ENCODE results near the gene GLT8D2. TPM values are rescaled to one million over a fixed set of nuclear protein-coding genes. Genes with fewer than 3 reads are reported as not detected.
"Not testable (repeated sequence)": the region's sequence is repeated elsewhere in the genome, so short reads cannot be mapped to it uniquely, and the experiment has no call there.

Gene GLT8D2
- total RNA-seq, 2 experiments from 2014 or later: not detected

DNA sequence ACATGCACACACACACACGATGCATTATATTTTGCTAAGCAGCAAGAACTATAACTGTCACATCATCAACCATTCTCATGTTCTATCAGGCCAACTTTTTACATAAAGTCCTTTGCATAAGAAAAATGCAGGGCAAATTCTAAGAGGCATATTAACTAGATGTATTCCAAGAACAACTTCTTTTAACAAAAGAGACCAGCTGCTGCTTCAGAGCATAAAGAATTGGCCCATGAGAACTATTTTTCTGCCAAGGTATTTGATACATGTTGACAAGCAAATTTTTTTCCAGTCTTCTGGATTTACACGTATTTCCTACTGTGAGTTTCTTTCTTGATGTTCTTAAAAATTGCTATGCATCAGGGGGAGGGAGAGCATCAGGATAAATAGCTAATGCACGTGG is 27.2 kb downstream of the GLT8D2 start:
- Mint-ChIP-seq H3K36me3 (no peaks in the 10 kb centered on the region), H3K4me1 (ENCODE audit: low read depth) (no peaks in the 10 kb centered on the region), H3K9me3 (no peaks in the 10 kb centered on the region), H3K27ac (no peak overlapping the region), H3K27me3 (peaks cover 20% of the 10 kb centered on the region), H3K4me3 (no peak overlapping the region)
- intact Hi-C loops (cut with micrococcal nuclease): no loop called here
- ChIA-PET POLR2A (no interaction called here), CTCF (interaction anchor here (1.2 kb wide), 1 partner anchor 12 kb away, joined by 4 read pairs; no protein-coding TSS in a partner anchor)
- no peak for DNase-seq

DNA sequence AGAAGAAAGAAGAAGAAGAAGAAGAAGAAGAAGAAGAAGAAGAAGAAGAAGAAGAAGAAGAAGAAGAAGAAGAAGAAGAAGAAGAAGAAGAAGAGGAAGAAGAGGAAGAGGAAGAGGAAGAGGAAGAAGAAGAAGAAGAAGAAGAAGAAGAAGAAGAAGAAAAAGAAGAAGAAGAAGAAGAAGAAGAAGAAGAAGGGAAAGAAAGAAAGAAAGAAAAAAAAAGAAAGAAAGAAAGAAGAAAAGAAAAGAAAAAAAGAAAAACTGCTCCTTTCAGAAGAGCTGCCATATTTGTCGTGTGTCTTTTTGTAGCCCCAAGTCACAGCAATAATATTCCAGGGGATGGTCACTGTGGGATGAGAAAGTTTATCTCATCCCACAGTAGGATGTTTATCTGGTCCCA is 28.1 kb downstream of the GLT8D2 start:
- H3K4me1 Mint-ChIP-seq (ENCODE audit: low read depth); CTCF ChIA-PET; H3K9me3 Mint-ChIP-seq; POLR2A ChIA-PET; H3K36me3 Mint-ChIP-seq; H3K4me3 Mint-ChIP-seq; intact Hi-C loops (cut with micrococcal nuclease); H3K27ac Mint-ChIP-seq; DNase-seq: not testable (repeated sequence)
- H3K27me3 Mint-ChIP-seq: peaks cover 20% of the 10 kb centered on the region

DNA sequence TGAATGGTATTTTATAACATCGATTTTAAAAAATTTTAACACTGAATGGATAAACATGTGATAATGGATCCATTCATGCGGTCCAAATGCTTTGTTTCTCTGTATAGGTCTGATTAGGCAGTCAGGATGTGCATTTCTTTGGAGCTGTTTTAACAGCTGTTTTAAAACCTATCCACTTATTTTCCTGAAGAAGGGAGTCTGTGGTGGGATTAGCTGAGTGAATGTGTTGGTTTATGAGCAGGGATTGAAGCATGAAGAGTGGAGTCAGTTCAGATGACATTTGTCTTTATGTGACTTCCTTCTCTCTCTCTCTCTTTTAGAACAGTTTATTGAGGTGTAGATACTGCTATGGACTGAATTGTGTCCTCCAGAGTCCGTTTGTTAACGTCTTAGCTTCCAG is 37.7 kb downstream of the GLT8D2 start:
- intact Hi-C loops (cut with micrococcal nuclease): no loop called here
- Mint-ChIP-seq H3K36me3 (peaks cover 2% of the 10 kb centered on the region), H3K27me3 (peaks cover 4% of the 10 kb centered on the region), H3K27ac (no peak overlapping the region), H3K4me3 (no peak overlapping the region), H3K9me3 (no peaks in the 10 kb centered on the region), H3K4me1 (ENCODE audit: low read depth) (no peaks in the 10 kb centered on the region)
- no peak for DNase-seq
- ChIA-PET POLR2A (no interaction called here), CTCF (no interaction called here)

DNA sequence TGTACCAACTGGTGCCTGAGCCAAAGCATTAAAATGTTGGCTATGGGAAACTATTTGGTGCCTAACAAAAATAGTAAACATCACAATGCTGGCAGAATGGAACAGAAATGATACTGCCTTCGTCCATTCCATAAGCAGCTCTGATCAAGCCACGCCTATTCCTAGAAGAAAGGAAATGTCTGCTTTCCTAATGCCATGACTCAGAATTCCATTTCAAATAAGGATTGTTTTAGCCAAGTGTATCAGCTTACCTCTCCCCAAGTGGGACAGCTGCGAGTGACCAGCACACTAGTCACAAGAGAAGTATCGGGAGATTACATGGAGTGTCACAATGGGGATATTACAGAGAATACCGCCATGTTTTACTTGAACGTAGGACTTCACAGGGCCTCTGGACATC is 38.7 kb downstream of the GLT8D2 start:
- no peak for DNase-seq
- intact Hi-C loops (cut with micrococcal nuclease): no loop called here
- H3K27ac Mint-ChIP-seq: no peak overlapping the region
- POLR2A ChIA-PET: no interaction called here
- H3K9me3 Mint-ChIP-seq: no peaks in the 10 kb centered on the region
- no peak overlapping the region for H3K4me3 Mint-ChIP-seq
- peaks cover 4% of the 10 kb centered on the region for H3K27me3 Mint-ChIP-seq
- CTCF ChIA-PET: no interaction called here
- no peaks in the 10 kb centered on the region for H3K4me1 Mint-ChIP-seq (ENCODE audit: low read depth)
- peaks cover 2% of the 10 kb centered on the region for H3K36me3 Mint-ChIP-seq

DNA sequence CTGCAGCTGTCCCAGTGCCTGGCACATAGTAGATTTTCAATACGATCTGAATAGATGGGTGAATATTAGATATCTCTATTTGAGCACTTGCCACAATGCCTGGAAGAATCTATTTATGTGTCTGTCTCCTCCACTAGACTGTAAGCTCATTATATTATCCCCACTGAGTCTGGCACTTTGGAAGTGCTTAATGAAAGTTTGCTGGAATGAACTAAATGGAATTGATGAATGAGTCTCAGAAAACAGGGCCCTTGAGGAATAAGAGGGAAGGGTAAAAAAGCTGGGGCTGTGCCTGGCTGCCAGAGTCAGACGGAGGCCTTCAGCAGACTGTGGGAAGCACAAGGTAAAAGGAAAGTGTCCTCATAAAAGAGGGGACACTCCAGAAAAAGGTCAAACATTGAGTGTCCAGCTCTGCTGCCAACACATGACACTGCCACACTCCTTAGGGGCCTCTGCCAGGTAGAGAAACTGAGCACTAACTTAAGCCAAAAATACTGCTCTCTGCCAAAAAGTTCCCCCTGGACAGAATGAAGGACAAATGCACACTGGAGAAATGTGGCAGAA is 39.3 kb downstream of the GLT8D2 start:
- CTCF ChIA-PET: interaction anchor here (1.0 kb wide), 1 partner anchor 13 kb away, joined by 3 read pairs; no protein-coding TSS in a partner anchor
- H3K4me1 Mint-ChIP-seq (ENCODE audit: low read depth): no peaks in the 10 kb centered on the region
- intact Hi-C loops (cut with micrococcal nuclease): no loop called here

DNA sequence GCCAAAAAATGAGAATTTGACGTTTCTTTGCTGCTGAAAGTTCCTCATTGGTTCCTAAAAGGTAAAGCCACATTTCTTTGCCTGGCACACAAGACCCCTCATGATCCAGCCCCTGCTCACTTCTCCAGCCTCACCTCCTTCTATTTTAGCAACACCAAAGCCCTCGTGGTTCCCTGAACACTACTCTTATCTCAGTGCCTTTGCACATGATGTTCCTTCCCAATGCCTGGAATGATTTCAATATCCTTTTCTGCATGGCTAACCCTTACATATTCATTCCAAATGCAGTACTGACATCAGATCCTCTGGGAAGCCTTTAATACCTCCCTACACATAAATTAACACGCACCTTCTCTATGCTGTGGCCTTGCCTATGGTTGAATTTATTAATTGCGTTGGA is 39.9 kb downstream of the GLT8D2 start:
- intact Hi-C loops (cut with micrococcal nuclease): no loop called here
- H3K27me3 Mint-ChIP-seq: peaks cover 6% of the 10 kb centered on the region
- H3K27ac Mint-ChIP-seq: no peak overlapping the region
- no peak for DNase-seq
- CTCF ChIA-PET: interaction anchor here (1.0 kb wide), 1 partner anchor 12 kb away, joined by 3 read pairs; no protein-coding TSS in a partner anchor
- POLR2A ChIA-PET: no interaction called here
- H3K36me3 Mint-ChIP-seq: peaks cover 2% of the 10 kb centered on the region
- no peak overlapping the region for H3K4me3 Mint-ChIP-seq
- no peaks in the 10 kb centered on the region for H3K4me1 Mint-ChIP-seq (ENCODE audit: low read depth)
- no peaks in the 10 kb centered on the region for H3K9me3 Mint-ChIP-seq

More for the DNA sequence above, 39.3 kb downstream of the GLT8D2 start:
- DNase-seq: no peak
- no peak overlapping the region for H3K27ac Mint-ChIP-seq
- H3K4me3 Mint-ChIP-seq: no peak overlapping the region
- peaks cover 4% of the 10 kb centered on the region for H3K27me3 Mint-ChIP-seq
- H3K36me3 Mint-ChIP-seq: peaks cover 2% of the 10 kb centered on the region
- POLR2A ChIA-PET: no interaction called here
- no peaks in the 10 kb centered on the region for H3K9me3 Mint-ChIP-seq

DNA sequence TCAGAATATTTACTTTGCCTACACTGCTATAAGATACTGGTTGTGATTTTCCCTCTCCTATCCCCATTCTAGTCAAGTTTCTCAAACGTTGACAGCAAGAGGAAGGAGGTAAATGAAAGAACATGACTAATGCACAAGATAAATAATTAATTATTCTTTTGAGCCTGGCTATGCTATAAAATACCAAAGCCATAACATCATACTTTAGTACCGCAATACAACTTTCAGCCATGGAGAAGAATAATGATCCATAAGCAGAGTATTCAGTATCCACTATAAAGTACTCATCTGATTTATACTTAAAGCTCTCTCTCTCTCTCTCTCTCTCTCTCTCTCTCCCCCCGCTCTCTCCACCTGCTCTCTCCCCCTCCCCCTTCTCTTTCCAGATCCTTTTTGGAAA is 43.1 kb downstream of the GLT8D2 start:
- Mint-ChIP-seq H3K9me3 (no peaks in the 10 kb centered on the region), H3K36me3 (peaks cover 2% of the 10 kb centered on the region), H3K4me1 (ENCODE audit: low read depth) (no peaks in the 10 kb centered on the region), H3K27ac (no peak overlapping the region), H3K4me3 (no peak overlapping the region), H3K27me3 (peaks cover 17% of the 10 kb centered on the region)
- ChIA-PET CTCF (interaction anchor here (0.7 kb wide), 1 partner anchor 34 kb away, joined by 5 read pairs; no protein-coding TSS in a partner anchor), POLR2A (no interaction called here)
- intact Hi-C loops (cut with micrococcal nuclease): no loop called here
- no peak for DNase-seq

DNA sequence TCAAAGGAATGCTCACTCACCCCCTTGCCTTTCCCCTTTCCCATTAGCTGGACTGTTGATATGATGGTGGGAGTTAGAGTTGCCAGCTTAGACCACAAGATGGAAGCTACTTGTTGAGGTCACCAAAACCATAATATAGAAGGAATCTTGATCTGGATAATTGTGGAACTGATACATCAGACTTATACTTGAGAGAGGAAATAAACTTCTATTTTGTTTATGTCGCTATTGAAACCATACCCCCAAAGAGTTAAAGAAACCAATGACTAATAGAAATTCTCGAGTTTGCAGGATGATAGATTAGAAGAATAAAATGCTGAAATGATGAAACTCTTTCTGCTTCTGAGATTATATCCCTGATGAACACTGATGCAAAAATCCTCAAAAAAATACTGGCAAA is 46.4 kb downstream of the GLT8D2 start:
- no peak overlapping the region for H3K4me3 Mint-ChIP-seq
- peaks cover 2% of the 10 kb centered on the region for H3K4me1 Mint-ChIP-seq (ENCODE audit: low read depth)
- intact Hi-C loops (cut with micrococcal nuclease): no loop called here
- H3K27me3 Mint-ChIP-seq: peaks cover 21% of the 10 kb centered on the region
- DNase-seq: no peak
- no peak overlapping the region for H3K27ac Mint-ChIP-seq
- POLR2A ChIA-PET: no interaction called here
- CTCF ChIA-PET: no interaction called here
- no peaks in the 10 kb centered on the region for H3K9me3 Mint-ChIP-seq
- peaks cover 2% of the 10 kb centered on the region for H3K36me3 Mint-ChIP-seq

DNA sequence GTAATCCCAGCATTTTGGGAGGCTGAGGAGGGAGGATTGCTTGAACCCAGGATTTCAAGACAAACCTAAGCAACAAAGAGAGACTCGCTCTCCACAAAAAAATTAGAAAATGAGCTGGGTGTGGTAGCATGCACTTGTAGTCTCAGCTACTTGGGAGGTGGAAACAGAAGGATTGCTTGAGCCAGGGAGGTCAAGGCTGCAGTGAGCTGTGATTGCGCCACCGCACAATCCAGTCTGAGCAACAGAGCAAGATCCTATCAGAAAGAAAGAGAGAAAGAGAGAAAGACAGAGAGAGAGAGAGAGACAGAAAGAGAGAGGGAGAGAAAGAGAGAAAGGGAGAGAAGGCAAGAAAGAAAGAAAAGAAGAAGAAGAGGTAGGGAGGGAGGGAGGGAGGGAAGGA is 47.3 kb downstream of the GLT8D2 start:
- DNase-seq: no peak
- Mint-ChIP-seq H3K9me3 (no peaks in the 10 kb centered on the region), H3K27me3 (peaks cover 23% of the 10 kb centered on the region), H3K4me1 (ENCODE audit: low read depth) (peaks cover 2% of the 10 kb centered on the region), H3K4me3 (no peak overlapping the region), H3K36me3 (no peaks in the 10 kb centered on the region), H3K27ac (no peak overlapping the region)
- intact Hi-C loops (cut with micrococcal nuclease): no loop called here
- ChIA-PET POLR2A (interaction anchor here (0.6 kb wide), 1 partner anchor 326 kb away, joined by 5 read pairs; no protein-coding TSS in a partner anchor), CTCF (no interaction called here)

DNA sequence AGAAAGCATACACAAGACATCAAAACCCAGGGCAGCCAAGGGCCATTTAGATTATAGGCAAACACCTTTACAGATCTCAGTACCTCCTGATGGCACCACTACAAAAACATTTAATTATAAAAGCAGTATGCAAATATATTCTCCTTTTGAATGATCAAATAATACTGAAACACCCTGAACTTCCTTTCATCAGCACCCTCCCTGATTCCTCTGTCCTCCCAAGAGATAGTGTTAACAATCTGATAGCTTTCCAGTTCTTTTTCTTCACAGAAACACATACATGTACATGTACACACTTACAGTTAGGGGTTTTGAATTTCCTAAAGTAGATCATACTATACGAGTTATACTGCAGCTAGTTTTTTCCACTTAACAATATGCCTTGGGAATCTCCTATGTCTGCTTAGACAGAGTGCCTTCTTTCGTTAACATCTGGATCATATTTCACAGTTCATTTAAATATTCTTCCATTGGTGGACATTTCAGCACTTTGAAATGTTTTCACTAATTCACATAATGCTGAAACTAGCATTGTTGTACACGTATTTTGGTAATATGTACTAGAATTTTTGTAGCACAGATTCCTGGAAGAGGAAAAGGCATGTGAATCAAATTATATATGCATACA is 49.1 kb downstream of the GLT8D2 start:
- CTCF ChIA-PET: no interaction called here
- H3K4me1 Mint-ChIP-seq (ENCODE audit: low read depth): peaks cover 2% of the 10 kb centered on the region
- H3K4me3 Mint-ChIP-seq: no peak overlapping the region
- POLR2A ChIA-PET: no interaction called here
- no peak for DNase-seq
- intact Hi-C loops (cut with micrococcal nuclease): no loop called here
- no peaks in the 10 kb centered on the region for H3K36me3 Mint-ChIP-seq
- peaks cover 25% of the 10 kb centered on the region for H3K27me3 Mint-ChIP-seq
- no peaks in the 10 kb centered on the region for H3K9me3 Mint-ChIP-seq
- no peak overlapping the region for H3K27ac Mint-ChIP-seq

DNA sequence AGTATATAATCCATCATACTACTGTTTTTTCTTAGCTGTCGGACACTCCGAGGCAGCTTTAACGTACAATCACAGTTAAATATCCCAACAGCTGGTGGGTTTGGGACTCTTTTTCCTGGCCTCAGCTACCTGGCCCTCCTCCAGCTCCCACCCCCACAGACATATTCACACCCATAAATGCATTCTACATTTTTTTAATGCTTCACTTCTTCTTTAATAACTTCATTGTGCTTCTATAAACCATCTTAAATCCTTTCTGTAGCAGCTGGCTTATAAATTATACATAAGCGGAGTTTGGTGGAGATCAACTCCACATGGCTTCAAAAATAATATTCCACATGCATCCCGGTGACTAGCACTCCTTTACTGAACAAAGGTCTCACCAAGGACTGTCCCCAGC is 51.0 kb downstream of the GLT8D2 start:
- CTCF ChIA-PET: interaction anchor here (1.1 kb wide), 1 partner anchor 110 kb away, joined by 3 read pairs; no protein-coding TSS in a partner anchor
- no peaks in the 10 kb centered on the region for H3K36me3 Mint-ChIP-seq
- intact Hi-C loops (cut with micrococcal nuclease): no loop called here
- no peak for DNase-seq
- peaks cover 2% of the 10 kb centered on the region for H3K4me1 Mint-ChIP-seq (ENCODE audit: low read depth)
- H3K4me3 Mint-ChIP-seq: no peak overlapping the region
- POLR2A ChIA-PET: no interaction called here
- no peak overlapping the region for H3K27ac Mint-ChIP-seq
- no peaks in the 10 kb centered on the region for H3K9me3 Mint-ChIP-seq
- peaks cover 18% of the 10 kb centered on the region for H3K27me3 Mint-ChIP-seq

DNA sequence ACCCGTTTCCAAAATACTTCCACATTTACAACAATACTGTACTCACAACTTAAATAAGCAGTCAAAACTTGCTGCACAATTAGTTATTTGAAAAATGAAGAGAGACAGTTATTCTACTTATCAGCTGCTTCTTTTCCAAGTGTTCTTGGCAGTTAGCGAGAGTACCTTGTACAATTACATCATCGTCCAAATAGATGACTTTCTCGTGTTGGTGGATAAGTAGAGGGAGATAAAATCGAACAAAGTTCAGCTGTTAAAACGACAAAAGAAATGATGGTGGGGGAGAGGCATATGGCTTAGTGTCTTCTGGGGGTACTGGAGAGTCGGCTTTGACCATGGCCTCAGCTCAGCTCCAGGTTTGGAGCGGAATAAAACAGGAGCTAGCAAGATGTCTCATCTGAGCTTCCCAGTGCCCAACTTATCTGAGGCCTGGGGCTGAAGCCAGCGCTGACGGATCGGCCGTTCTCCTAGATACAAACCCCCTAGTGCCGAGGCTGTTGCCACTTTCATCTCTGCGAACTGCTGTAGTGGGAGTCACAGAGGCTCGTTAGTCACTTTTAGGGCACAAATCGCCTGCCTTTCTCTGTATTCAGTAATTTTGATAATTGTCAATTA is 52.6 kb downstream of the GLT8D2 start:
- intact Hi-C loops (cut with micrococcal nuclease): no loop called here
- POLR2A ChIA-PET: interaction anchor here (0.7 to 1.0 kb wide), 2 partner anchors 57 to 147 kb away, joined by 3 read pairs; no protein-coding TSS in a partner anchor

DNA sequence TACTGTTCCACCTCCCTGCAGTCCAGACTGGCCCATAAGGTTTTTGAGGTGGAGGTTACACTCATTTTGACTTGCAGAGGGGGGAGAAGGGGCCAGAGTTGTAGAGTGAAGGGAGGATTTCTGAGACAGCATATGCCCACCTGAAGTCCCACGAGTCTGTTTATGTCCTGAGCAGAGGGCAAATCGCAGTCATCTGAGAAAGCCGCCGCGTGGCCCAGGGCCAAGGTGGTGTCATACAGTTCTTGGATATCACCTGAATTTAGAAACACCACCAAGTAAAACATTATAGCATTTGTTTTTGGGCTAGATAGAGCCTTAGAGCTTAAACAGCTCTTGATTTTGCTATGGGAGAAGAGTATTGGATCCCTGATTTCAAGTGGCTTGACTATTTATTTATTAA is 53.4 kb downstream of the GLT8D2 start:
- Mint-ChIP-seq H3K27me3 (peaks cover 12% of the 10 kb centered on the region), H3K9me3 (no peaks in the 10 kb centered on the region), H3K27ac (no peak overlapping the region), H3K4me1 (ENCODE audit: low read depth) (peaks cover 2% of the 10 kb centered on the region), H3K36me3 (no peaks in the 10 kb centered on the region), H3K4me3 (no peak overlapping the region)
- ChIA-PET POLR2A (no interaction called here), CTCF (no interaction called here)
- DNase-seq: no peak
- intact Hi-C loops (cut with micrococcal nuclease): no loop called here

More for the DNA sequence above, 52.6 kb downstream of the GLT8D2 start:
- CTCF ChIA-PET: interaction anchor here (1.3 kb wide), 1 partner anchor 13 kb away, joined by 3 read pairs; no protein-coding TSS in a partner anchor
- peaks cover 12% of the 10 kb centered on the region for H3K27me3 Mint-ChIP-seq
- H3K36me3 Mint-ChIP-seq: no peaks in the 10 kb centered on the region
- H3K4me1 Mint-ChIP-seq (ENCODE audit: low read depth): peaks cover 2% of the 10 kb centered on the region
- no peaks in the 10 kb centered on the region for H3K9me3 Mint-ChIP-seq
- no peak overlapping the region for H3K27ac Mint-ChIP-seq
- DNase-seq: no peak
- no peak overlapping the region for H3K4me3 Mint-ChIP-seq
